ENCODE data around the gene CNOT9. TPM values are rescaled to one million over a fixed set of nuclear protein-coding genes. Genes with fewer than 3 reads are reported as not detected.

Gene CNOT9
- total RNA-seq, 1 experiment from 2014 or later = 45.8 TPM

GRCh38 chr2:218569661-218570500, 1.2 kb downstream of the CNOT9 start:
- peaks cover 87% of the 10 kb centered on the region for H3K79me2 ChIP-seq (ENCODE audit: low read depth)
- DNase-seq = peak in 1 of 2 experiments; percentile 16
- TSS peak; percentile 35 for BruUV-seq (replicated peaks)
- intact Hi-C loops (cut with micrococcal nuclease; ENCODE audit: unreplicated experiment) = loop anchor here (2.0 to 5.0 kb wide), 2 partner anchors 89 to 278 kb away; partner anchors contain the start of genes BCS1L, TMBIM1 and ZNF142
- peak overlapping the region; percentile 94 for H2AFZ ChIP-seq
- no peak for TF ChIP-seq EZH2 (IDR thresholded peaks at IDR 0.05; ENCODE audit: low read depth)
- no peak for TF ChIP-seq CTCF (conservative IDR thresholded peaks at IDR 0.05)
- H3K4me3 ChIP-seq = peak overlapping the region; percentile 90
- ChIA-PET POLR2A (ENCODE audit: unreplicated experiment) (interaction anchor here (0.7 kb wide), 1 partner anchor 110 kb away, joined by 6 read pairs; no protein-coding TSS in a partner anchor), CTCF (no interaction called here)
- no peaks in the 10 kb centered on the region for H3K9me2 ChIP-seq (ENCODE audit: insufficient read depth)
- H3F3A ChIP-seq (ENCODE audit: insufficient read depth, low read depth) = peaks cover 12% of the 10 kb centered on the region
- H3K27me3 ChIP-seq (ENCODE audit: insufficient read depth, low read depth) = no peaks in the 10 kb centered on the region
- peaks cover 29% of the 10 kb centered on the region for H3K4me1 ChIP-seq (replicated peaks; ENCODE audit: insufficient read depth)
- H4K20me1 ChIP-seq (ENCODE audit: insufficient read depth) = peaks cover 18% of the 10 kb centered on the region; the same call in 1 of the 2 replicates
- no peaks in the 10 kb centered on the region for H3K9me3 ChIP-seq (ENCODE audit: insufficient read depth, low read depth)
- peak overlapping the region; percentile 99 for H3K4me2 ChIP-seq
- H3K36me3 ChIP-seq (ENCODE audit: low read depth) = peaks cover 27% of the 10 kb centered on the region
- peak overlapping the region; percentile 81 for H3K27ac ChIP-seq

GRCh38 chr2:218570850-218571249, 2.2 kb downstream of the CNOT9 start:
- no TSS peak for BruUV-seq (replicated peaks)

GRCh38 chr2:218576854-218577253, 8.2 kb downstream of the CNOT9 start:
- BruUV-seq (replicated peaks) = no TSS peak
- Histone ChIP-seq H3K4me2 (no peak overlapping the region), H3F3A (ENCODE audit: insufficient read depth, low read depth) (peaks cover 6% of the 10 kb centered on the region; the same call in 1 of the 2 replicates), H4K20me1 (ENCODE audit: insufficient read depth) (0 out of 2 replicates have a peak, but pooled peaks cover 13% of the 10 kb centered on the region), H3K36me3 (ENCODE audit: low read depth) (peaks cover 33% of the 10 kb centered on the region; the same call in 1 of the 2 replicates), H3K9me3 (ENCODE audit: insufficient read depth, low read depth) (no peaks in the 10 kb centered on the region), H3K9me2 (ENCODE audit: insufficient read depth) (no peaks in the 10 kb centered on the region), H3K27me3 (ENCODE audit: insufficient read depth, low read depth) (no peaks in the 10 kb centered on the region), H3K4me3 (no peak overlapping the region), H2AFZ (no peak overlapping the region), H3K4me1 (replicated peaks; ENCODE audit: insufficient read depth) (no peaks in the 10 kb centered on the region), H3K79me2 (ENCODE audit: low read depth) (peaks cover 62% of the 10 kb centered on the region), H3K27ac (no peak overlapping the region)
- DNase-seq = no peak
- TF ChIP-seq CTCF (conservative IDR thresholded peaks at IDR 0.05) (no peak), EZH2 (IDR thresholded peaks at IDR 0.05; ENCODE audit: low read depth) (no peak)
- ChIA-PET POLR2A (ENCODE audit: unreplicated experiment) (no interaction called here), CTCF (no interaction called here)
- intact Hi-C loops (cut with micrococcal nuclease; ENCODE audit: unreplicated experiment) = no loop called here

More at GRCh38 chr2:218570850-218571249, 2.2 kb downstream of the CNOT9 start:
- H3K9me2 ChIP-seq (ENCODE audit: insufficient read depth) = no peaks in the 10 kb centered on the region
- intact Hi-C loops (cut with micrococcal nuclease; ENCODE audit: unreplicated experiment) = no loop called here
- H4K20me1 ChIP-seq (ENCODE audit: insufficient read depth) = peaks cover 18% of the 10 kb centered on the region; the same call in 1 of the 2 replicates
- peaks cover 30% of the 10 kb centered on the region for H3K36me3 ChIP-seq (ENCODE audit: low read depth)
- peaks cover 12% of the 10 kb centered on the region for H3F3A ChIP-seq (ENCODE audit: insufficient read depth, low read depth)
- H3K27me3 ChIP-seq (ENCODE audit: insufficient read depth, low read depth) = no peaks in the 10 kb centered on the region
- peaks cover 87% of the 10 kb centered on the region for H3K79me2 ChIP-seq (ENCODE audit: low read depth)
- peak overlapping the region; percentile 90; the same call in 1 of the 2 replicates for H3K4me3 ChIP-seq
- CTCF ChIA-PET = no interaction called here
- H3K4me1 ChIP-seq (replicated peaks; ENCODE audit: insufficient read depth) = peaks cover 29% of the 10 kb centered on the region
- peak overlapping the region; percentile 99 for H3K4me2 ChIP-seq
- no peak for DNase-seq
- H2AFZ ChIP-seq = no peak overlapping the region
- H3K27ac ChIP-seq = no peak overlapping the region
- POLR2A ChIA-PET (ENCODE audit: unreplicated experiment) = interaction anchor here (0.7 kb wide), 1 partner anchor 79 kb away, joined by 4 read pairs; no protein-coding TSS in a partner anchor
- no peak for TF ChIP-seq EZH2 (IDR thresholded peaks at IDR 0.05; ENCODE audit: low read depth)
- no peak for TF ChIP-seq CTCF (conservative IDR thresholded peaks at IDR 0.05)
- H3K9me3 ChIP-seq (ENCODE audit: insufficient read depth, low read depth) = no peaks in the 10 kb centered on the region

Measured in PC-9 (cell line).